Activated CD4-positive, alpha-beta T cell treated with anti-CD3 and anti-CD28 coated beads, Interleukin-2, amount 50 U/mL, for 24 hours (primary cell): ENCODE data around the gene MTOR.
A peak's percentile ranks its signal among the peaks of the same experiment; 100 is the strongest.
"Not testable (repeated sequence)": the region's sequence is repeated elsewhere in the genome, so short reads cannot be mapped to it uniquely, and the experiment has no call there.

ENCODE experiments used
- DNase-seq, 2 donors: peaks; one replicate each; pipeline ENCODE4 v3.0.0-alpha.2; 2020; ENCODE audit warnings: low read depth in 1 of 2, low spot score in 1 of 2

MTOR gene

GRCh38 chr1:11280719-11281376, 18.5 kb upstream of the MTOR start:
- no peak for DNase-seq

- no peak for DNase-seq
Measured at GRCh38 chr1:11279630-11280029, 17.3 kb upstream of the MTOR start.

DNA sequence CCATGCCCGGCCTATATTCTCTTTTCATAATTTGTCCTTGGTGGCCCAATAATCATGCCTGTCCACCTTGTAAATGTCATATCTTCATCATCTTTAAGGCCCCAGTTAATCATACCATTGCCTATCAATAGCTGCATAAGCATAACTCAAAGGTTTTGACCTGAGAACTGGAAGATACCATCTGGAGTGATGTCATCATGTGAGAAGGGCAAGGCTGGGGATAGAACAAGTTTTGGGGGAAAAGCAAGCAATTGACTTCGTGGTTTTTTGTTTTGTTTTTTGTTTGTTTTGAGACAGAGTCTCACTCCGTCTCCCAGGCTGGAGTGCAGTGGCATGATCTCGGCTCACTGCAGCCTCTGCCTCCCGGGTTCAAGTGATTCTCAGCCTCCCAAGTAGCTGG, 16.8 kb upstream of the MTOR start:
- DNase-seq, result no peak

DNA sequence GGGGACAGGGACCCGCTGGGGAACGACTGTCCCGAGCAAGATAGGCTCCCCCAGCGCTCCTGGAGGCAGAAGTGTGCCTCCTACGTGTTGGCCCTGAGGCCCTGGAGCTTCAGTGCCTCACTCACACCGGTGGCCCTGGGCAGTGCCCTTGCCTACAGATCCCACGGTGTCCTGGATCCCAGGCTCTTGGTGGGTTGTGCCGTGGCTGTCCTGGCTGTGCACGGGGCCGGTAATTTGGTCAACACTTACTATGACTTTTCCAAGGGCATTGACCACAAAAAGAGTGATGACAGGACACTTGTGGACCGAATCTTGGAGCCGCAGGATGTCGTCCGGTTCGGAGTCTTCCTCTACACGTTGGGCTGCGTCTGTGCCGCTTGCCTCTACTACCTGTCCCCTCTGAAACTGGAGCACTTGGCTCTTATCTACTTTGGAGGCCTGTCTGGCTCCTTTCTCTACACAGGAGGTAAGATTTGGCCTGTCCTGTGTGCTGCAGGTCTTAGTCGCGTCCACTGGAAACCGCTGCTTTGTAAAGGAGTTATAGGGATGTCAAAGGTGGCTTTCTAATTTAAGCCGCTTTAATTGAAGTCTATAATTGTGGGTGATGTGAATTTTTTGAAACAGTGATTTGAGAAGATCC, 11.4 kb upstream of the MTOR start:
- no peak for DNase-seq

- DNase-seq, result peak; percentile 65 to 78
Measured at GRCh38 chr1:11272832-11273594, 10.7 kb upstream of the MTOR start, which contains the start of gene UBIAD1. Gene UBIAD1, plus strand, starts transcription at chr1:11273198. Its CDS starts 334 bp downstream, at chr1:11273532.

DNA sequence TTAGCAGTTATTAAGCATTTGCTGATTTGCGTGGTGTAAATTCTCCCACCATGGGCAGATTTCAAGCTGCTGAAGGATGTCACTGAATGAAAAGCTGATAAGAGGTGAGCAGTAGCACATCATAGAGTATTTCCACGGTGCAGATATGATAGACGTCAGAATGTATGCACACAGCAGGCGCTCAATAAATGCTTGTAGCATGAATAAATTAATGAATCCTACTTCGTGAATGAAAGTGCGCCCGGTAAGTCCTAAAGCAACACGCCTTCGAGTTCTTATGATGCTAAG, 10.1 kb upstream of the MTOR start:
- DNase-seq, result no peak

DNA sequence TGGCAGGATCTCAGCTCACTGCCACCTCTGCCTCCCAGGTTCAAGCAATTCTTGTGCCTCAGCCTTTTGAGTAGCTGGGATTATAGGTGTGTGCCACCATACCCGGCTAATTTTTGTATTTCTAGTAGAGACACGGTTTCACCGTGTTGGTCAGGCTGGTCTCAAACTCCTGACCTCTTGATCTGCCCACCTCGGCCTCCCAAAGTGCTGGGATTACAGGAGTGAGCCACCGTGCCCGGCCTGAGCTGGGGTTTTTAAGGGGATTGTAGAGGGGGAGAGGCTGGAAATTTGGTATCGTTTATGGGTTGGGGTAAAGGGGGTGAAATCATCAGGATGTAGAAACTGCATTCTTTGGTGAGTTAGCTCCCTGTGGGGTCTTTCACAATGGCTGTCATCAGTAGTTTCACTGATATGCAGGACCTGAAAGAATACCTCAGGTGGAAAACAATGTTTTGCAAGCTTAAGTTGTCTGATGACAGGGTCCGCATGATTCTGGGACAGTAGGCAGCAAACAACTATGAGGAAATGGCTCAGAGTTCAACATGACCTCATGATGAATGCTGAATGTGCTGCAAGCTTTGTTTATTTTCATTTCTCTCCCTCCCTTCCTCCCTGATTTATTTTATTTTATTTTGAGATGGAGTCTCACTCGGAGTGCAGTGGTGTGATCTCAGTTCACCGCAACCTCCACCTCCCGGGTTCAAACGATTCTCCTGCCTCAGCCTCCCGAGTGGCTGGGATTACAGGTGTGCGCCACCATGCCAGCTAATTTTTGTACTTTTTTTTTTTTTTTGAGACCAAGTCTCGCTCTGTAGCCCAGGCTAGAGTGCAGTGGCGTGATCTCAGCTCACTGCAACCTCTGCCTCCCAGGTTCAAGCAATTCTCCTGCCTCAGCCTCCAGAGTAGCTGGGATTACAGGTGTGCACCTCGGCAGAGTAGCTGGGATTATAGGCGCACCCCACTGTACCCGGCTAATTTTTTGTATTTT, 5.3 kb upstream of the MTOR start:
- DNase-seq, result not testable (repeated sequence)

DNA sequence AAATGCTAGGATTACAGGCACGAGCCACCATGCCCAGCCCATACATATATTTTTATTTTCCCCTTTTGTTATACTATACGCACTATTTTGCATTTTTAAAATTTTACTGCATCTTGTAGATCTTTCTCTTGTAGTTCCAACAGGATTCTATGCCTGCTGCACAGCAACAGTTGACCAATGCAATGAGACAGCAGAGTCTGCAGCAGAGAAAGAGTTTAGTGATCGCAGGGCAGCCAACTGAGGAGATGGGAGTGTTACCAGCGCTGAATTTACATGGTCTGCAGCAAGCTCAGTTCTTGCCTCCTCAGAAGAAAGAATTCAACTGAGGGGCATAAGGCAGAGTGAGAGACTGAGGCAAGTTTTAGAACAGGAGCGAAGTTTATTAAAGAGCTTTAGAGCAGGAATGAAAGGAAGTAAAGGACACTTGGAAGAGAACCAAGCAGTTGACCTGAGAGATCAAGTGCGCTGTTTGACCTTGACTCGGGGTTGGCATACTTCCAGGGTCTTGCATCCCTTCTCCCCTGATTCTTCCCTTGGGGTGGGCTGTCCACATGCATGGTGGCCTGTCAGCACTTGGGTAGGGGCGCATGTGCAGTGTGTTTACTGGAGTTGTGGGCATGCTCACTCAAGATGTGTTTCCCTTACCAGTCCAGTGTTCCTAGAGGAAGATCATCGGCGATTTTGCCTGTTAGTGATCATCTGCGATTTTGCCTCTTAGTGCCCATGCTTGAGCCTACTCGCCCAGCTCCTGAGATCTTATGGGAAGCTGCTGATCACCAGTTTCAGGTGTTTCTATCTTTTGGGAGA, 4.1 kb upstream of the MTOR start:
- no peak for DNase-seq

- DNase-seq, result no peak
Measured at GRCh38 chr1:11256299-11256698, 6.1 kb downstream of the MTOR start.

DNA sequence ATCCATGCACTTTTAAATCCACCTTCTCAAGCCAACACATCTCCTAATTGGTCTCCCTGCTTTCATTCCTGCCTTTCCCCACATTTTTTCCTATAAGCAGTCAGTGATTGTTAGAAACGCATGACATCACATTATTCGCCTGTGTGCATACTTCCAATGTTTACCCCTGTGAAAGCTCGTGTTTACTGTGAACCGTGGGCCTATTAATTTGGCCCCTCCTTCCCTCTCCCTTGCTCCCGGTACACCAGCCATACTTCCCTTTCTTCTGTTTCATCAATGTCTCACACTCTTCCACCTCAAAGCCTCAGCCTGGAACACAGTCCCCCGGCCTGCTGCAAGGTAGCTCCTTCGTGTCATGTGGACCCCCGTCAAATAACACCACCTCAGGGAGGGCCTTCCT, 9.1 kb downstream of the MTOR start:
- DNase-seq, result no peak

DNA sequence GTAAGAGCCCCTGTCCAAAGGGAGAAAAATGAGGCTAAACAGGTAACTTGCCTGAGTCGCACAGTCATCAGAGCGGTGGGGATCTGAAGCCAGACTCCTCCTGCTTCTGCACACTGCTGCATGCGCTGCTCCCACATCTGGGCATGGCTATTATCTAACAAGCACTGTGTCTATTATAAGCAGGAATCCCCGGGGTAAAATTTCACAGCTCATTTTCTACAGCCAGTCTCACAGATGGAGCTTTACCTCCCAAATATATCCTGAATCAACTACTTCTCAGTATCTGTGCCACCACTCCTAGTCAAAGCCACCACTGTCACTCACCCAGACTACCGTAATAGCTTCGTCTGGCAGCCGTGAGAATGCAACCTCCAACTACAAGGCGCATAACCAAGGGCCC, 9.8 kb downstream of the MTOR start:
- DNase-seq, result no peak

GRCh38 chr1:11248169-11248568, 14.2 kb downstream of the MTOR start:
- no peak for DNase-seq

DNA sequence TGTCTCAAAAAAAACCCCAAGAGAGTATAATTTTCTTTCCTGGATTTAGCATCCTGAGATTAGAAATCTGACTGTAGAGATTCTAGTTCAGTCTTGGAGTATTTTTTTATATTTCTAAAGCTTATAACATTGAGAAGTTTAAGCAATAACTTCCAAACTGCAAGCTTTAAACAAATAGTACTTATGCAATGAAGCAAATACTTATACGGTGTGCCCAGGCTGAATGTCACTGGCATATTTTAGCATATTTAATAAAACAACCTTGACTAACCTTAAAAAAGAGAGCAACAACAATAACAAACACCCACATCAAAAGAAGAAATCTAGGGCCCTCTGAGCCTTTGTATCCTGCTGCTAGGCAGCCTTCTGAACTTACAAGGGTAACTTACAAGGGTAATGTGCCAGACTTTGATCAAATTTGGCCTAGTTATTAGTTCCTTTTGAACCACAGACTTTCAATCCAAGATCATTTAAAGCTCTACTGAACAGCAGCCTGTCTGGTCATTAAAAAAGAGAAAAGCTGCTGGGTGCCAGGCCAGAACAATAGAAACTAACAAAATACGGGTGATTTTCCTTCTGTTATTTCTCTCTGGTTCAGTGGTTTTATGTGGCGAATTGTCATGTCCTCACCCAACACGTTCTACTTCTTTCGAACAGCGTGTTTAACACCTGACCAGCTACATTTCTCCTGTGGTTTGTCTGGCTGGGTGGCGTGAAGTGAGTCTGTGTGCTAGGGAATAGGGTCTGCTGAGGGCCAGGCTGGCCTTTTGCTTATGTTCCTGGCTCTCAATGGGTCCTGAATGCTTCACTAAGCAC, 16.2 kb downstream of the MTOR start:
- DNase-seq, result no peak

GRCh38 chr1:11245248-11245647, 17.1 kb downstream of the MTOR start:
- DNase-seq, result no peak

- no peak for DNase-seq
Measured at GRCh38 chr1:11238311-11238710, 24.0 kb downstream of the MTOR start.

DNA sequence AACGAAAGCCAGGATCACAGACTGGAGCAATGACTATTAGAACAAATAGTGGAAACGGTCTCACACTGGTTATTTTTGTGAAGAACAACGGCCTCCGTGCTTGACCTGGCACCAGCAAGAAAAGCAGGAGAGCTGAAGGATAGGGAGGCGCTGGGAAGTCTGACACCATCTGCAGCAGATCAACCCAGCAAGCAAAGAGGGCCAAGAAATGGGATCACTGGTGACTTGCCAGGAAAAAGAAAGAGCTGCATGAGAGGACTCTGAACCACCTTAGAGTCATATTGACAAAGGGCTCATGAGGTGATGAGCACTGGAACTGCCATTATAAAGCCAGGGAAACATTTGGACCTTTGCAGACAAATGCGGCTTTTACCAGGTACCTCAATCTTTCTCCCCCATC, 25.0 kb downstream of the MTOR start:
- no peak for DNase-seq

DNA sequence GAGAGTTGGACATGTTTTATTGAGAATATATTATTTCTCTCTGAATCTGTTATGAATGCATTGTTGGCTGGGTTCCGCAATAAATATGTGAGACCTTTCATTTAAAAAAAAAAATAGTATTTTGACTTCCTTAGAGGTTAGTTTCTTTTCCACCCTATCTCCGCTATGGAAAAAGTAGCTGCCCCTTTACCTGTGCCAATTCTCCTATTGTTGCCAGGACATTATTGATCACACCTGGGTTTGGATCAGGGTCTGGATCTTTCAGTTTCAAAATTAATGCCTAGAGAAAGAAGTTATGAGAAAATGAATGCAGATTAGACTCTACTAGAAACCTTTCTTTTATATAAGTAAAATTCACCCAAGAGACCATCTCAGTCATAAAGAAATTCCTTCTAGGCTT, 29.1 kb downstream of the MTOR start:
- DNase-seq, result no peak

GRCh38 chr1:11229203-11229602, 33.1 kb downstream of the MTOR start:
- DNase-seq, result no peak
